ENCODE results near the gene SUGP1.
A peak's percentile ranks its signal among the peaks of the same experiment; 100 is the strongest.

Gene SUGP1

DNA sequence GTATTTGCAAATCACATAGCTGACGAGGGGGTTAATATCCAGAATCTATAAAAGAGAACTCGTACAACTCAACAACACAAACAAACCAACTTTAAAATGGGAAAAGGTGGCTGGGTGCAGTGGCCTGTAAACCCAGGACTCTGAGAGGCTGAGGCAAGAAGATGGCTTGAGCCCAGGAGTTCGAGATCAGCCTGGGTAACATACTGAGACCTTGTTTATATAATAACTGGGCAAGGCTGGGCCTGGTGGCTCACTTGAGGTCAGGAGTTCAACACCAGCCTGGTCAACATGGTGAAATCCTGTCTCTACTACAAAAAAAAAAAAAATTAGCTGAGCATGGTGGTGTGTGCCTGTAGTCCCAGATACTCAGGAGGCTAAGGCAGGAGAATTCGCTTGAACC lies 25.4 kb downstream of the SUGP1 start:
- no peak for DNase-seq

DNA sequence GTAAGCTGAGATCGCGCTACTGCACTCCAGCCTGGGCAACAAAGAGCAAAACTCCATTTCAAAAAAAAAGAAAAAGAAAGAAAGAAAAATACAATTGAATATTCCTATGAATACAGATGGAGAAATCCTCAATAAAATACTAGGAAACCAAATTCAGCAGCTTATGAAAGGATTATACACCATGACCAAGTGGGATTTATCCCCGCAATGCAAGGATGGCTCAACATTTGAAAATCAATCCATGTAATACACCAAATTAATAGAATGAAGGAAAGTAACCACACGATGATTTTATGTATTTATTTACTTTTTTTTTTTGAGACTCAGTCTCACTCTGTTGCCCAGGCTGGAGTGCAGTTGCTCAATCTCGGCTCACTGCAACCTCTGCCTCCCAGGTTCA lies 27.7 kb downstream of the SUGP1 start:
- DNase-seq: no peak

DNA sequence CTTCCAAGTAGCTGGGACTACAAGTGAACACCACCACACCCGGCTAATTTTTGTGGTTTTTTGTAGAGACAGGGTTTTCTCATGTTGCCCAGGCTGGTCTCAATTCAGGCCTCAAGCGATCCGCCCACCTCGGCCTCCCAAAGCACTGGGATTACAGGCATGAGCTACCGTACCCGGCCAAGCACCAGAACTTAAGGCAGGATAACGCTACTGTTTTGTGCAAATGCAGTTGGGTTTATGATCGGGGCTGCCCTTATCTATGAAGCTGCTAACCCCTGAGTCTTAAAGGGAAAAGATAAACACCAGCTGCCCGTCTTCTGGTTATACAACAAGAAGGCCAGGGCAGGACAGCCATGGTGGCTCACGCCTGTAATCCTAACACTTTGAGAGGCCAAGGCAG lies 34.6 kb downstream of the SUGP1 start:
- DNase-seq: no peak

DNA sequence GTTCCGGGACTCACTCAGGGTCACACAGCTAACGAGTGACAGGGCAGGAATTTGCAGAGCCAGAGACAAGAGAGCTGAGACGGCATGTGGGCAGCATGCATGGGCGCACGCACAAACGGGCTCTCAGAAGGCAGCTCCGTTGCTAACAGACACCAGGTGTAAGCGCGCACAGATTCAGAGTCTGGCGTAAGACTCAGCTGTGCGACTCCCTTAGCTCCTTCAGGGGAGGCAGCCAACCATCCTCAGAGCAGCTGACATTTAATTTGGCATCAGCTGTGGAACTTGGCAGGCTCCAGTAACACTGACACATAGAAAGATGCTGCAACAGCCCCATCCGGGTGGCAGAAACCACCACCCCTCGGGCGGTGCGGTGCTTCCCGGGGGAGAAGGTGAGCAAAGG lies 39.7 kb downstream of the SUGP1 start:
- no peak for DNase-seq

DNA sequence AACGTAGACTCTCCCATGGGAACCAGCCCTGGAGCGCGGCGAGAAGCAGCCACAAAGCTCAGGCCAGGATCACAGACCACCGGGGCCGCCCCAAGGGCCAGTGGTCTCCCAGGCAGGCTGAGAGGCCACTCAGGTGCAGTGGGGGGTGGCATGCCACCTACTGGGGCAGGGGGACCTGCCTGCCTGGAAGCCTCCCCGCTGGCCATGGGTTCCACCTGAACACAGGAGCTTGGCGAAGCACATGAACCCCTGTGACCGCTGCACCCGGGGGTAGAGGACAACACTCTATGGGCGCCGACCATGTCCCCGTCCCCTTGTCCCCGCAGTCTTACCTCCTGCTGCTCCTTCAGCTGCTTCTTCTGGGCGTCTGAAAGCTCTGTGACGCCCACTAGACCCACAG lies 40.5 kb downstream of the SUGP1 start:
- DNase-seq: no peak

DNA sequence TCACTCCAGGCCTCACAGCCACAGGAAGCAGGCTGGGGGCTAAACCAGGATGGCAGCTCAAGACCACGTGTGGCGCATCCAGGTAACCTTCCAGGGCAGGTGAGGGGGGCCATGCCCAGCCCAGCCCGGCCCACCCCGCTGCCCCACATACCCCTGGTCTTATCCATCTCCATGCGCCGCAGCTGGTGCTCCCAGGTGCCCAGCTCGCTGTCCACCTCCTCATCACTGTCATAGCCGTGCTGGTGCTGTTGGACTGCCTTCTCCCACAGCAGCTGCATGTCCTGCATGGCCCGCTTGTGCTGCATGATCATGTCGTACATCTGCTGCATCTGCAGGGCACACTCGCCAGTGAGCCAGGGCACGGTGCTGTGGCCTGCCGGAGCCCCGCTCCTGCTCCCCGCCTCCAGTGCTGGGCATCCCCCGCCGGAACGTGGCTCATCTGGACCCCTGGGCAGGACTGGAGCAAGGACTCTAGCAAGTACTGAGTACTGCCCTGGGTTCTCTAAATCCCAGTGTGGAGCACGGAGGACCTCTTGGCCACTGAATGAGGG lies 41.2 kb downstream of the SUGP1 start:
- DNase-seq: no peak

DNA sequence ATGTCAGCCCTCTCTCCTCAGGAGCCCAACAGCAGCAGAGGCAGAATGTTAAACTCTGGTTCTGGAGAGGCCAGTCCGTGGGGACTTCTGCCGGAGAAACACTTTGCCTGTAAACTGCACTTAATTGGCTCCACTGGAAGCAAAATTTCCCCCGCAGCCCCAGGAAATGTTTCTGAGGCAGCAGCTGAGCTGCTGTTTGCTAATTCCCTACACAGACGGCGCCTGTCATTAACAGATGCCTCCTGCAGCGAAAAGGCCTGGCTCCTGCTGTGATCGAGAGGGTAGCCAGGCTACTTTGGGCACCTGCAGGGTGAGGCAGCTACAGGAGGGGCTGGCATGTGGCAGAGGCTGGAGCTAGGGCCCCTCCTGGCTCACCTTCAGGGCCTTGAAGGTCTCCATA lies 42.0 kb downstream of the SUGP1 start:
- no peak for DNase-seq

DNA sequence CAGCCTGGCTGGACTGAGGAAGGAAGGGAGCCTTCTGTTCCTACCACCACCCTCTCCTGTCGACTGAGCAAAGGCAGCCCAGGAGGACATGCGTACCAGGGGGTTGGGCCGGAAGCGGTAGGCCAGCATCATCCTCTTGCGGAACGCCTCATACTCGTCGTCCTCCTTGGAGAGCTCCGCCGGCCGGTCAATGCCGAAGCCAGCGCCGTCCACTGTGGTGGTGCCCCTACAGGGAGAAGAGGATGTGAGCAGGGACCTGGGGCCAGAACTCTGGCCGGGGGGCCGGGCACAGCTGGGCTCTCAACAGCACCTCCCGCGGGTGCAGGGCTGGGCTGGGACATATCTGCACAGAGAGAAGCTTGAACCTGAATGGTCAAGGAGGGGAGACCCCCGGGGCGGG lies 43.5 kb downstream of the SUGP1 start:
- DNase-seq: no peak

DNA sequence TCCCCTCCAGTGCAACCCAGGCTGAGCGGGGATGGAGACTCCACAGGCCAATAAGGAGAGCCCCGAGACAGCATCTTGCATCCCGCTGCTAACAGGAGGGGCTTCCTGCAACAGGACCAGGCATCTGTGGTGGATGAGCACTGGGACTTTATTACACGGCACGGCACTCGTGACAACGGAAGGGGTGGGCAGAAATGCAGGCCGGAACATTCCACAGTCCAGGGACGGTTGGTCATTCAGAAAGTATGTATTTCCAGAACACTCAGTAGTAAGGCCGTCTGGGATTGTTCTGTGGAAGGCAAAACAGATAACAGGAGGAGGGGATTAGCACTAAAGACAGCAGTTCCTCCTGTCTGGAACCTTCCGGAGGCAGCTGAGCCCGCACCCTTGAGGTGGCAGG lies 43.9 kb downstream of the SUGP1 start:
- DNase-seq: peak; percentile 21

DNA sequence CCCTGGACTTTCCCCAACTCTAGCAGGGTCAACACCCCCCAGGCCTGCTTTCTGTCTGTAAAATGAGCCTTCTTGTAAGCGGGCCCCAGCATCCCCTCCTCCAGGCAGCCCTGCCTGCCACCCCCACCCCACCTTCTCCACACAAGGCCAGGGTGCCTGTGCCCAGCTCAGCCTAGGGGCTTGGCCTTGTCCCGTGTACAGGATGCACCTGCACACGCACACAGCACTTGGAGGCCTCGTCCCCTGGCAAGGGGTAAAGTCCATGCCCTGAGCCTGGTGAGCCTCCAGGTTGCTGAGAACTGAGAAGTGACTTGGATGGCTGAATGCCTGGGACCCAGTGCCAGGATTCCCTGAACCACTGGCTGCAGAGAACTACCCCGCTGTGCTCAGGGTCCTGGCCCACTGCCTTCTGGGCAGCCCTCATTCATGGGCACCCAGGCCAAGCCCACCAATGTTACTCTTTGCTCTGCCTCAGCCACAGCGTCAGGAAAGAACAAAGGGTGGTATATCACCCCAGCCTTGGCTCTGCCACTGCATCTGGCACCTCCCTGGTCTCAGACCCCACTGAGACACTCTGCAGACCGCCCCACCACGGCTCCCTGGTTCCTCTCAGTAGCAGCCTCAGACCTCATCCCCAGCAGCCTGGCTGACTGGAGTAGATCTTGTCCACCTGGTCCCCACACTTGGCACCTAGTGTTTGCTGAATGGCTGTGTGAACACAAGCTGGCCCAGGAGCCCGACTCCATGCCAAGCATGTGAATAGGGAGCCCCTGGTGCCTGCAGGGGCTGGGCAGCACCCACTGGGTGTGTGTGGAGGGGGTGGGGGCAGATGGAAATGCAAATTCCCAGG lies 45.4 kb downstream of the SUGP1 start:
- DNase-seq: no peak

DNA sequence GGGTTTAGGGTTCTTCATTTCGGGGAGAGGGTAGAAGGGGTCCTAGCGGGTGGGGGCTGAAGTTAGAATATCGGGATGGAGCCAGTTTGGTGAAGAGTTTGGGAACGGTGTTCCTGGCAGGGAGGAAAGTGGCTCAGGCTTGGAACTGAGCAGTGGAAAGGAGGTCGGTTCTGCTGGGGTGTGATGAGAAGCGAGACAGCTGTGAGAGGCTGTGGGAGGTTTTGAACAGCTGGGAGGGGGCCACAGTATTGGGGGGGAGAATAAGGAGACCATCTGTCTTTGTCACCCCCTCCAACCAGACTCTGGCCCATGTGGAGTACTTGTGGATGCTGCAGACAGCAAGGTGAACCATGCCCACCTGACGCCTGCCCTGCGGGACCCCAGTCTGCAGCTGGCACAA lies 46.2 kb downstream of the SUGP1 start:
- no peak for DNase-seq

DNA sequence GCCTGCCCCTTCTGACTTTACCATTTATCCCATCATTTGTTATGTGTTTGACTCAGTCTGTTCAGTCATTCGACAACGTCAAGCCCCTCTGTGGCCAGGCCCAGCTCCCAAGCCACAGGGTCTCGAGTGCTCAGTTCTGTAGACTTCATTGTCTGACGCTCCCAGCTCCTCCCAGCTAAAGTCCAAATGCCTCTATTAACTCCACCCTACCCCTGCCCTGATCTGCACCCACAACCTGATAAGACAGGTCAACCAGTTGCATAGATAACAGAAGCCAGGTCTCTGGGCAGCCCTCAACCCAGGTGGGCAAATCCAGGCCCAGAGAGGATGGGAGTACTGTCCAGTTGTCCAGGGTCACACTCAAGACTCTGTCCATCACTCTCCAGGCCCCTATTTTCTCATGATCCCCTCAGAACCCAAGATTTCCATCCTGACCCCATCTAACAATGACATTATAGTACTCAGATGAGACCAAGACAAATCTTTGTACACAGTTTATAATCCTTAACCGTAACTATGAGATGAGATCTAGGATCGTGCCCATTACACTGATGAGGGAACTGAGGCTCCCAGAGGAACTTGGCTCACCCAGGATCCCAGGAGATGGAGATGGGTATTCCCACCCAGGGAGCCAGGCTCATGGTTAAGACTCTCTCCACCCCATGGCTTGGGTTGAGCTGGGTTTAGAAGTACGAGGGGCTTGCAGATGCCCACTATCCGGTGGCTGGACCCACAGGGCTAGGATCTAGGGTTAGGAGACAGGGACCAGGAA lies 48.3 kb downstream of the SUGP1 start:
- no peak for DNase-seq

DNA sequence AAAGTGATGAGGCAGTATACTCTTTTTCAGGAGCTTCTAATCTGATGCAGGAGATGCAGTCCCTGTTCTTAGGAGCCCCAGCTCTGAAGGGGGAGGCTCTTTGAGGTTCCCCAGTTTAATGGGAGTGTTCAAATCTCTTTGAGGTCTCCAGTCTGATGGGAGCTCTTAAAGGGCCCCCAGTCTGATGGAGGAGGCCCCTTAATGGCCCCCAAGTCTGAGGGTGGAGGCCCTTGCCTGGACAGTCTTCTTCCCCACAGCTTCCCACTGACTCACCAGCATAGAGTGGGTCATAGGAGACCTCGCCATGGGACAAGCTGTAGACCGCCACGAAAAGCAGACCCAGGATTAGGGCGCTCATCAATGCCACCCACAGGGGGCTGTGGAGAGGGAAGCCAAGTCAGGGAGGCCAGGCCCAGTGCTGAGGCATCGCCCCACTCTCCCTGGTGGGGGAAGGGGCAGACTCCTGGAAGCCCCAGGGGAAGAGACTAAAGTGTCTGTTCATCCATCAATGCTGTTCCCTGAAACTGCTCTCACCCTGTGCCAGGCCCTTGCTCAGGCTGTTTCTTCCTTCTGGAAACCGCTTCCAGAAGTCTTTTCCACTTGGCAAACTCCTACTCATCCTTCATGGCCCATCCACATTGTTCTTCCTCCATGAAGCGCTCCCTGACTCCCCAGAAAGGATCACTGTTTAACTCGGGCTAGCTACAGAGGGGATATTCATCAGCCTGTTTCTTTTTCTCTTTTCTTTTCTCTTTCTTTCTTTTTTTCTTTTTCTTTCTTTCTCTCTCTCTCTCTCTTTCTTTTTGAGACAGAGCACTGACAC lies 49.3 kb downstream of the SUGP1 start:
- no peak for DNase-seq

DNA sequence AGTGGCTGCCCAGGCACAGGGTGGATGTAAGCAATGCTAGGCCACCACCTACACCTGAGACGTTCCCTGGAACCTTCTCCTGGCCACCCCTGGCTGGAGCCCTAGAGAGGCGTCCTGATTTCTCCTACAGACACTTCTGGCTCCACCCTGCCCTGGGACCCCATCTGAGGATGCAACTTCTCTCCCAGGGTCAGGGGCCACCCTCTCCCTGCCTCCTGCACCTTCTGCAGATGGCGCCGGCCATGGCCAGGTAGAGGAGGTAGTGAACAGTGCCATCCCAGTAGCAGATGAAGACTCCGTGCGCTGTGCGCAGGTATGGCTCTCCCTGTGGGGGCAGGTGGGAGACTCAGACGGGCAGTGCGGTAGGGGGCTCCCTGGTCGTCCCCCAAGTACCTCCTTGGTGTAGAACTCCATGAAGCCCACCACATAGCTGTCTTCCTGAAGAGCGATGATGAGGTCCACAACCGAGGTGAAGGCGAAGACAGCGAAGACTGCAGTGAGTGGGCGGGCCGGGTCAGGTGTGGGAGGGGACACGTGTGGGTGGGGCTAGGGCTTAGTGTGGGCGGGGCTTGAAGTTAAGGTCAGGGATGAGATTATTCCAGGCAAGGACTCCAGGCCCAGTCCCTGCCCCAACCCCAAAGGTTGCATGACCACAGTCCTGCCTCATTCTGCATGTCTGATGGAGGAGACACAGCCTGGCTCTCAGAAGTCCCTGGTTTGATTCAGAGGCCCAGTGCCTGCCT lies 50.2 kb downstream of the SUGP1 start:
- no peak for DNase-seq

DNA sequence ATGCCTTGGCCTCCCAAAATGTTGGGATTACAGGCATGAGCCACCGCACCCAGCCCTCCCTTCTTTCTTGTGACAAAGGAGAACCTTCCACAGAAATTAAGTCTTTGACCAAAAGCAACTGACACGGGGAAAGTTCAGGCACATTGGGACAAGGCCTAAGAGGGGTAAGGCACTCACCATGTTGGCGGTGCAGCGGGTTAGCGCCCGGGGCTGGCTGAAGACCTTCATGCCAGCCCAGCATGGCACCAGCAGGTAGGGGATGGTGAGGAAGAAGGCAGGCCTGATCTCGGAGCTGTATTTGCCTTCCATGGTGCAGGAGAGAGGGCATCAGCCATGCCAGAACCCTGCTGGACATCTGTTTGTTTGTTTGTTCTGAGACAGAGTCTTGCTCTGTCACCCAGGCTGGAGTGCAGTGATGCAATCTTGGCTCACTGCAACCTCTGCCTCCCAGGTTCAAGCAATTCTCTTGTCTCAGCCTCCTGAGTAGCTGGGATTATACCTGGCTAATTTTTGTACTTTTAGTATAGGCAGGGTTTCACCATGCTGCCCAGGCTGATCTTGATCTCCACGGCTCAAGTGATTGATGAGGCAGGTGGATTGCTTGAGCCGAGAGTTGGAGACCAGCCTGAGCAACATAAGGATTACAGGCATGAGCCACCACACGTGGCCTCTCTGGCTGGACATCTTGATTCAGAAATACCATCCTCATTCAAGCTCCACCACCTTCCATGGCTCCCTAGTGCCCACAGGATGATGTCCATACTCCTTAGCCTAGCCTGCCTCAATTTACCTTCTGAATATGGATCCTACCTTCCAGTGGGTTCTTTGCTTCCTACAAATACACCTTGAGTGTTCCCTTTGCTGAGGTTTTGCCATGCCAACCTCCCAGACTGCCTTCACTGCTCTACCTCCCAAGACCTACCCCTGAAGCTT lies 51.6 kb downstream of the SUGP1 start:
- no peak for DNase-seq

DNA sequence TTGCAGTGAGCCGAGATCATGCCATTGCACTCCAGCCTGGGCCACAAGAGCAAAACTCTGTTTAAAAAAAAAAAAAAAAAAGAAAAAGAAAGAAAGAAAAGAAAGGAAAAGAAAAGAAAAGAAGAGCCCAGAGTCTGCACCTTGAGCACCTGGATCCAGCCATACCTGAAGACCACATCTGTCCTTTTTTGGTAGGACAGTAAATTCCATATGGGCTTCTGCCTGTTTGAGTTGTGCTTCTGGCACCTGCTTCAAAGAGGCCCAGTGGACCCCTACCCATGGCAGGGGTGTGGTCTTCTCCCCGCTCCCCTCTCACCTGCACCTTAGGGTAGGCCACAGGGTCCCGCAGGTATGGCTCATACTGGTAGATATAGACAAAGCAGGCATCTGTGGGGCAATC lies 53.0 kb downstream of the SUGP1 start:
- DNase-seq: no peak

DNA sequence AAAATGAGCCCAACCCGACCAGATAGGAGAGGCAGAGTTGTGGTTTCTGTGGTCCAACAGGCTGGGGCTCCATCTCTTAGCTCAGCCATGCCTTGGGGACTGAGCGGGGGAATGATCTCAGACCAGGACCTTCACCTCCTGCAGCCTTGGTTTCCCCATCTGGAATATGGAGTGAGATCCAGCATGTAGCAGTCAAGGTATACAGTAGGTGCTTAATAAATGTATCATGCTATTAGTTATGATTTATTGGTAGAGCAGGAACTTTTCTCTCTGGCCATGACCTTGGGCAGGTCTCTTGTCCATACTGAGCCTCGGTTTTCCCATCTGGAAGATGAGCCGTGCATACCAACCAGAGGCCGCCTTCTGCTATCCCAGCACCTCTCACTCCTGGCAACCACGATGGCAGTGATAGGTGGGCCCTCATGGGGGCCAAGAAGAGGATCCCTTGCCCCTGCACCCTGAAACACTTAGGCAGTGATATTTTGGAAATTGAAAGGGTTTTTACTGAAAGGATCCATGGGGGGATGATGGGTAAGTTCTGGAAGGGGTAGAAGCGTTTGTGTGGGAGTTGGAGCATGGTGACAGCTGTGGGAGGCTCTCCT lies 56.3 kb downstream of the SUGP1 start:
- DNase-seq: no peak

DNA sequence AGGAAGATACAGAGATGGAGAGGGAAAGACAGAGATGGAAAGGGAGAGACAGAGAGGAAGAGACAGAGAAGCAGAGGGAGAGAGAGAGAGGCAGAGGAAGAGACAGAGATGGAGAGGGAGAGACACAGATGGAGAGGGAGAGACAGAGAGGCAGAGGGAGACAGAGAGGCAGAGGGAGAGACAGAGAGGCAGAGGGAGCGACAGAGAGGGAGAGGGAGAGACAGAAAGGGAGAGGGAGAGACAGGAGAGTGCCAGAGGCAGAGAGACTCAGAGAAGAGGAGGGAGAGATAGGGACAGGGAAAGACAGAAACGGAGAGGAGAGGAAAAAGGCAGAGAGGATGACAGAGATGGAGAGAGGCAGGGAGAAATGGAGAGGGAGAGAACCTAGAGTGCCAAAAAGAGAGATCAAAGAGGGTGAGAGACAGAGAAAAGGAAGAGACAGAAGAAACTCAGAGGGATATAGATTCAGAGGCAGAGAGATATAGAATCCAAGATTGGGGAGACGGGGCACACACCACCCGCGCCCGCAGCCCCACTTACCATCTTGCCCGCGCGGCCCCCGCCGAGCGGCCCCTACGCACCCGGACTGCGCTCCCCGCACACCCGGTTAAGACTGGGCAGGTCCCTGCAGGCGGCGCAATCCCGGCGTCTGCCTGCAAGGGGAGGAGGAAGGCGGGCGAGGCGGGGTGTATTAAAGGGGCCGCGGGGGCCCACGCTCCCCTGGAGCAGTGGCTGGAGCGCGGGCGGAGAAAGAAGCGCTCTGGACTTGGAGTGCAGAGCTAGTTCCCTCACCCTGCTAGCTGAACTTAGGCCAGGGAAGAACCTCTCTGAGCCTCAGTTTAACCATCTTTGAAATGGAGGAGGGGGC lies 57.9 kb downstream of the SUGP1 start:
- DNase-seq: no peak

DNA sequence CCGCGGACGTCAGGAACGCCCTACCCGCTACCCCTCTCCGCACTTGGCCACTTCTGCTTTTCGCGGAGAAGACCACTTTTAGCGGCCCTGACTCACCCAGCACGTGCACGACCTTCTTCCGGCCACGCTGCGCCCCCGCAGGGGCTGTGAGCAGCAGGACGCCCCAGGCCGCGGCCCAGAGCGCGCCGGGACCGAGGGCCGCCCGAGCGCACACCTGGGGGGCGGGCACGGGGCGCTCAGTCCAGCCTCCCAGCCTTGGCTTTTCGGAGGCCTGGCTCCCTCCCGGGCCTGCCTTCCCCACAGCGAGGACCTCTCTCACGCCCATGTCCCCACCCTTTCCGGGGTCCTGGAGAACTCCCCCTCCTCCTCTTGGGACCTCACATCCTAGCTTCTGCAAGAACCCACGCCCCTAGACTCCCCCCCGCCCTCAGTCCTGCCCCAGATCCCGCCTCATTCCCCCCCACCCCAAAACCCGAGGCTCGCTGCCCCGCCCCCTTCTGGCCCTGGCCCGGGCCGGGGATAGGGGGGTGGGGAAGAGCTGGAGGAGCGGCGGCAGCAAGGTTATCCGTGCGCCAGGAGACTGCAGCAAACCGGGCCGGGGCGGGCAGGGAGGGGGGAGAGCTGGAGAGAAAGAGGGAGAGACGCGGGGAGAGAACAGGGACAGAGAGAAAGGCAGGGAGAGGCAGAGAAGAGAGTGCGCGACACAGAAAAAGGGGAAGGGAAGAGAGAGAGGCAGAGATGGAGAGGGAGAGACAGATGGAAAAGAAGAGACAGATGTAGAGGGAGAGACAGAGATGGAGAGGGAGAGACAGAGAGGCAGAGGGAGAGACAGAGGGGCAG lies 58.7 kb downstream of the SUGP1 start:
- no peak for DNase-seq
